Pancreas (tissue), 10 donors: ENCODE data around the gene CELF4. TPM values are rescaled to one million over a fixed set of nuclear protein-coding genes. Genes with fewer than 3 reads are reported as not detected.

Experiments used
- ATAC-seq, 4 donors: fragments of 200-7000 bp; cut with Tn5 transposase; one replicate each; pipeline versions ENCODE4 v1.8.0 to v1.9.1; 2020; ENCODE audit warnings: mild to moderate bottlenecking in 4 of 4, moderate library complexity in 4 of 4
- DNase-seq, 6 donors: peaks; one replicate each; pipeline ENCODE4 v3.0.0-alpha.2; 2020
- FAIRE-seq: peaks from 2 replicates; lab custom pipeline; 2012; peaks lifted over from hg19 to GRCh38; lab: Jason Lieb, UNC
- H3K27ac ChIP-seq, 4 donors: fragments of 200-600 bp; sonication (generic); 1 replicate in 3 of 4; 2 replicates in 1 of 4; pipeline versions ENCODE4 v1.5.0 to v1.8.0; 2020
- H3K27me3 ChIP-seq, 4 donors: fragments of 200-600 bp; one replicate each; pipeline ENCODE4 v1.8.0; 2021
- H3K36me3 ChIP-seq, 3 donors: fragments of 200-600 bp; sonication (generic) in 1 of 3; one replicate each; pipeline versions ENCODE4 v1.5.0 to v1.8.0; 2020 to 2021
- H3K4me1 ChIP-seq, 3 donors: fragments of 200-600 bp; one replicate each; pipeline ENCODE4 v1.8.0; 2021
- H3K4me3 ChIP-seq, 4 donors: fragments of 200-600 bp; sonication (generic) in 2 of 4; one replicate each; pipeline versions ENCODE4 v1.5.0 to v1.8.0; 2020 to 2021
- H3K9me3 ChIP-seq, 4 donors: fragments of 200-600 bp; one replicate each; pipeline ENCODE4 v1.8.0; 2021
- WGBS, 2 donors: extraction: QIAGEN DNeasy Blood & Tissue Kit; methylation state at CpG; one replicate each; pipeline ENCODE4 v1.1.7; 2013; 5-methylcytosine and 5-hydroxymethylcytosine counted together
- intact Hi-C, 3 donors: fragments of 100-400 bp; cut with DNase I; formaldehyde crosslinking; loops; one replicate each; pipeline versions ENCODE4 v1.11.1 to v1.14.2; 2022
- polyA plus RNA-seq, 2 donors: library from polyadenylated mRNA; stranded (reverse); fragments of 200-250 nt; gene quantifications; one replicate each; pipeline ENCODE4 v1.2.3, GENCODE V29; 2013
- total RNA-seq, 6 donors: library from RNA; stranded (reverse); fragmentation: NEBNext Ultra II Directional in 4 of 6; extraction: Animal tissue kit (Norgen Biotek cat#: 25700) in 4 of 6; gene quantifications; one replicate each; pipeline versions ENCODE4 v1.2.1 to v1.2.4, GENCODE V29; 2021 to 2023
- TF ChIP-seq, protein P1 (sequence below), 4 donors: fragments of 200-600 bp; sonication (generic) in 3 of 4; IDR thresholded peaks; one replicate each; pipeline versions ENCODE4 v1.5.0 to v1.8.0; 2021; ENCODE audit warnings: antibody characterized with exemption in 4 of 4
- donor health status: healthy with polysubstance abuse.
- donor health status: DM: no; HTN: no; CAD: no; lungs with moderate emphysema.
- donor health status: DM: no; HTN: no; CAD: no.
- donor health status: control.
- donor health status: control.
- donor health status: Bipolar disorder and iron deficiency.
- donor health status: DM: yes; HTN: yes; CAD: no.
- donor health status: DM: no; HTN: no; CAD: no.
- donor health status: DM: no; HTN: no; CAD: no.
- donor health status: DM: yes; HTN: yes; CAD: no.

Gene CELF4
- total and polyA plus RNA-seq, 8 donors = 1.0 to 10.0 (median 2.8) TPM

DNA sequence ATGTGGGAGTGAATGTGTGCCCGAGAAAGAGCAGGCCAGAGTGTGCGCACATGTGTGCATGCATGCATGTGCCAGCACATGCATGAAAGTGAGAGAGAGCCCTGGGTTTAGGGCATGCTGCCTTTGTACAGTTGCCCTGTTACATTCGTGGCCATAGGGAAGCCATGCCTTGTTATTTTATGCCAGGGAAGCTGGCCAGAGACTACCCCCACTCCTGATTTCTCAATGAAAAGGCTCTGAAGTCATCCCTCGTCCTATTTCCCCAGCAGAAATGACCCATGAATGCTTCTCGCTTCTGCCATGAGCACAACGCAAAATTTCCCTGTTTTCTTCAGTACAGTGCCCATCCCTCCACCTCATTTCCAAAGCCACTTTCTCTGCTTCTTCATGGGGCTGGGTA is 143.0 kb downstream of the CELF4 start:
- no peak overlapping the region for H3K4me3 ChIP-seq
- intact Hi-C loops = no loop called here
- H3K27ac ChIP-seq = no peak overlapping the region
- no peaks in the 10 kb centered on the region for H3K9me3 ChIP-seq
- FAIRE-seq = no peak
- no peaks in the 10 kb centered on the region for H3K36me3 ChIP-seq
- no peaks in the 10 kb centered on the region for H3K4me1 ChIP-seq
- WGBS, 2 donors = 53 to 67% methylated on average over 6 of the region's 6 CpGs
- no peak for ATAC-seq
- no peaks in the 10 kb centered on the region for H3K27me3 ChIP-seq
- DNase-seq = no peak
- TF ChIP-seq, protein P1, sequence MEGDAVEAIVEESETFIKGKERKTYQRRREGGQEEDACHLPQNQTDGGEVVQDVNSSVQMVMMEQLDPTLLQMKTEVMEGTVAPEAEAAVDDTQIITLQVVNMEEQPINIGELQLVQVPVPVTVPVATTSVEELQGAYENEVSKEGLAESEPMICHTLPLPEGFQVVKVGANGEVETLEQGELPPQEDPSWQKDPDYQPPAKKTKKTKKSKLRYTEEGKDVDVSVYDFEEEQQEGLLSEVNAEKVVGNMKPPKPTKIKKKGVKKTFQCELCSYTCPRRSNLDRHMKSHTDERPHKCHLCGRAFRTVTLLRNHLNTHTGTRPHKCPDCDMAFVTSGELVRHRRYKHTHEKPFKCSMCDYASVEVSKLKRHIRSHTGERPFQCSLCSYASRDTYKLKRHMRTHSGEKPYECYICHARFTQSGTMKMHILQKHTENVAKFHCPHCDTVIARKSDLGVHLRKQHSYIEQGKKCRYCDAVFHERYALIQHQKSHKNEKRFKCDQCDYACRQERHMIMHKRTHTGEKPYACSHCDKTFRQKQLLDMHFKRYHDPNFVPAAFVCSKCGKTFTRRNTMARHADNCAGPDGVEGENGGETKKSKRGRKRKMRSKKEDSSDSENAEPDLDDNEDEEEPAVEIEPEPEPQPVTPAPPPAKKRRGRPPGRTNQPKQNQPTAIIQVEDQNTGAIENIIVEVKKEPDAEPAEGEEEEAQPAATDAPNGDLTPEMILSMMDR (IDR thresholded peaks at IDR 0.05) = no peak

DNA sequence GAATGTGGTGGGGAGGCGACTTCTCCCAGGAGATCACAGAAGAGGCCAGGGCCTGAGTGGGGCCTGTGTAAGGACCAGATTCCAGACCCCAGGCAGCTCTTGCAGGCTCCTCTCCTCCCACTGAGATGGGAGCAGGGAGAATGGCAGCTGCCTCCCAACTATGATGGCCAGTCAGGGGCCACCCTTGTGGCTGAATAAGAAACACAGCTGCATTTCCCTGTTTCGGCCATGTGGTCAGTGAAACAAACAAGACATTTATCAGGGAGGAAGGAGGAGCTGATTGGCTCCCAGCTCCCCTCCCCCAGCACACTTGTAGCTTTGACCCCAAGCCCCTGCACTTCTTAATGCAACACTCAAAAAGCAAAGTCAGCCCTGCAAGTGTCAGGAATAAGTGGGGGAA is 143.5 kb downstream of the CELF4 start:
- WGBS, 2 donors = 40 to 66% methylated on average over 2 of the region's 2 CpGs

DNA sequence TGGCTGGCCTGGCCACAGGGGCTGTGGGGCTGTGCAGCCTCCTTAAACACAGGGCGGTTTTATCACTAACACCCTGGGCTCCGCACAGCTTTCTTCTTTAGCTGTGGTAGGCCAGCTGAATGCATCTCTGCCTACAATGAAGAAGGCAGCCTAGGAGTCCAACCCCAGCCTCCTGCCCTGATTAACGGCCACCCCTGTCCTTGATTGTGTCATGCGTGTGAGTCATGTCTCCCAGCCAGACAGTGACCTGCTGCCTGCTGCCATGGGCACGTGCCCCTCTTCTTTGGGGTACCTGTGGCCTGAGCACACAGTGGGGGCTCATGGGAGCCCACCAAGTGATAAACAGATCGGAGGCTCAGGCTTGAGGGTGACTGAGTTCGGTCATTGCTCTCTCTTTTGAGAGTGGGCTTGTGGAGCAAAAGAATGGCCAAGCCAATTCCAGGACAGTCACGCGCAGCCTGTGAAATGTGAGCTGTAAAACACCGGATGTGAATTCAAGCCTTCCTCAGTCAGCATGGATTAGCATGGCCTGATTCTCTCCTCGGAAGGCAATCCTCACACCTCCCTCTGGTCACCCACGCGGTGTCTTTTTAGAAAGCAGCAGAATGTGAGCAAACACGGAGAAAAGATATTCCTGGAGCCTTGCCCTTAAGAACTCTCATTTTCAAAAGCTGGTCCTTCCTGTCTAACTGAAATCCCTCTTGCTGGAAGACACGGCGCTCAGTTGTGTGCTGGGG is 144.1 kb downstream of the CELF4 start:
- DNase-seq (no peak), FAIRE-seq (no peak), ATAC-seq (no peak)
- no peak overlapping the region for H3K27ac ChIP-seq
- TF ChIP-seq, protein P1 (IDR thresholded peaks at IDR 0.05) = no peak
- H3K4me1 ChIP-seq = no peaks in the 10 kb centered on the region
- H3K9me3 ChIP-seq = no peaks in the 10 kb centered on the region
- H3K36me3 ChIP-seq = no peaks in the 10 kb centered on the region
- WGBS, 2 donors = 65% methylated on average over 16 of the region's 16 CpGs
- intact Hi-C loops = no loop called here
- H3K4me3 ChIP-seq = no peak overlapping the region
- H3K27me3 ChIP-seq = no peaks in the 10 kb centered on the region

More for the DNA sequence above, 143.5 kb downstream of the CELF4 start:
- intact Hi-C loops = no loop called here
- Histone ChIP-seq H3K9me3 (no peaks in the 10 kb centered on the region), H3K36me3 (no peaks in the 10 kb centered on the region), H3K27me3 (no peaks in the 10 kb centered on the region), H3K4me3 (no peak overlapping the region), H3K27ac (no peak overlapping the region), H3K4me1 (no peaks in the 10 kb centered on the region)
- FAIRE-seq = no peak
- ATAC-seq = no peak
- DNase-seq = no peak
- TF ChIP-seq, protein P1 (IDR thresholded peaks at IDR 0.05) = no peak

DNA sequence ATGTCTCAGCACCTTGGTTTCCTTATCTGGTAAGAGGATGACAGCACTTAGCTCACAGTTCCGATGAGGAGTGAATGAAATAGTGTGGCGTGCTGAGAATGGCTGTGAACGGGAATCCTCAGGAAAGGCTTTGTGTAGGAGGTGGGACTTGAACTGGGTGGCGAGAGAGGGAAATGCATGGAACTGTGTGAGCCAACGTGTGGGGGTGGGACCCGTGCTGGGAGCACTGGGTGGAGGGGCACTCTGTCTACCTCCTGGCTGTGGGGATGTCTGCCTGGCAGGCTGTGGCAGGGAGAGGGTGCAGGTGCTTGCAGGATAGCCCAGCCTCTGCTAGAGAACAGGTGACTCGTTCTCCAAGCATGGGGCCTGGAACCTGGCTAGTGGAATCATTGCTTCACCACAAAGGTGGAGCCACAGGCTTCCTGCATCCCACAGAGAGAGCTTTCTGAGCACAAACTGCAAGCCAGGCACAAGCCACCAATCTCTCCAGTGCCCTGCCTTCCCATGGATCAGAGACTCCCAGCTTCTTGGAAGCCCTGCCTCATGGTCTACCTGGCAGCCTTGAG is 145.2 kb downstream of the CELF4 start:
- WGBS, 2 donors = 66 to 72% methylated on average over 7 of the region's 7 CpGs
- TF ChIP-seq, protein P1 (IDR thresholded peaks at IDR 0.05) = no peak
- H3K4me3 ChIP-seq = no peak overlapping the region
- H3K36me3 ChIP-seq = no peaks in the 10 kb centered on the region
- no peak overlapping the region for H3K27ac ChIP-seq
- DNase-seq (no peak), ATAC-seq (no peak), FAIRE-seq (no peak)
- H3K27me3 ChIP-seq = no peaks in the 10 kb centered on the region
- no peaks in the 10 kb centered on the region for H3K9me3 ChIP-seq
- intact Hi-C loops = no loop called here
- no peaks in the 10 kb centered on the region for H3K4me1 ChIP-seq

DNA sequence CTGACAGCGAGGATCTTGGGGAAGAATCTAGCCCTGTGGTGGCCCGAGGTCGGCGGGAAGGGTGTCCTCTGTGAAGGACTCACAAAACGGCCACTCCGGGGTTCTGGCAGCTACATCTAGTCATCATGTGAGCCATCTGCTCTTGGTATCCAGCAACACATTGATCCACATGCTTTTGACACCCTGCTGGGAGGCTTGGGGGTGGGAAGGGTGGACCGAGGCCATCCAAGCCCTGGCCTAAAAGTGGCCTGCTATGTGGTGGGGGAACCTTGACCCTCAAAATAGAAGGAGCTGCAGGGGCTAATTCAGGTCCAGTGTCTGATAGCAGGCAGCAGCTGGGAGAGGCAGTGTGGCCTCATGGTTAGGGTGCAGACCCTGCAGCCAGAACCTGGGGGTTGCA is 145.7 kb downstream of the CELF4 start:
- Histone ChIP-seq H3K36me3 (no peaks in the 10 kb centered on the region), H3K4me1 (no peaks in the 10 kb centered on the region), H3K4me3 (no peak overlapping the region), H3K9me3 (no peaks in the 10 kb centered on the region), H3K27ac (no peak overlapping the region), H3K27me3 (no peaks in the 10 kb centered on the region)
- ATAC-seq = no peak
- 71 to 78% methylated on average over 7 of the region's 7 CpGs for WGBS, 2 donors
- TF ChIP-seq, protein P1 (IDR thresholded peaks at IDR 0.05) = no peak
- no peak for FAIRE-seq
- intact Hi-C loops = no loop called here
- no peak for DNase-seq
